Measurements from ENCODE around the gene SYCP2.
A peak's percentile ranks its signal among the peaks of the same experiment; 100 is the strongest.

Gene SYCP2

GRCh38 chr20:59850018-59850641 is 83.3 kb downstream of the SYCP2 start:
- no peak overlapping the region for H3K4me3 ChIP-seq
- no peaks in the 10 kb centered on the region for H3K27me3 ChIP-seq
- H3K4me1 ChIP-seq, result no peaks in the 10 kb centered on the region
- H4K20me1 ChIP-seq, result peaks cover 24% of the 10 kb centered on the region; the same call in 1 of the 2 replicates
- TF ChIP-seq Cebpa-rat (IDR thresholded peaks at IDR 0.05), result no peak
- no peak overlapping the region for H3K9ac ChIP-seq
- no peak overlapping the region for H3K4me2 ChIP-seq
- H3K36me3 ChIP-seq, result peaks cover 81% of the 10 kb centered on the region
- no peak overlapping the region for H3K27ac ChIP-seq
- H3K9me3 ChIP-seq, result peaks cover 18% of the 10 kb centered on the region; the same call in 1 of the 2 replicates

DNA sequence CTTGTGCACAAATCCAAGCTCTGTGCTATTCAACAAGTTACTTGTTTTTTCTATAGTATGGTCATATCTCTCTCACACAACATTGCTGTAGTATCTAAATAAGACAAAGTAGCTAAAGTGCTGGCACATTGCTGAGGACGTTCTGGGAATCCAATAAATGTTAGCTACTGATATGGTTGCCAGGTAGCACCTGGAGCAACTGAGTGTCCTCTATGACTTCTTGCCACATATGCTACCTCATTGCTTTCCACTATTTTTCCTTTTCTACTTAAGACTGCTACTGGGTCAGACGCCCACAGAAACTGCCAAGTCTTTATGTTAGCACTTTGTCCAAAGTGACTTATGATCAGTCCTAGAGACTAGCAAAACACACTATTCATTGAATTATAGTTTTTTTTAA is 85.3 kb downstream of the SYCP2 start:
- H3K9me3 ChIP-seq, result 0 out of 2 replicates have a peak, but pooled peaks cover 3% of the 10 kb centered on the region
- no peak overlapping the region for H3K9ac ChIP-seq
- no peak overlapping the region for H3K27ac ChIP-seq
- no peaks in the 10 kb centered on the region for H3K4me1 ChIP-seq
- no peaks in the 10 kb centered on the region for H3K27me3 ChIP-seq
- no peak for TF ChIP-seq Cebpa-rat (IDR thresholded peaks at IDR 0.05)
- H3K4me3 ChIP-seq, result no peak overlapping the region
- H3K36me3 ChIP-seq, result peaks cover 83% of the 10 kb centered on the region
- peaks cover 40% of the 10 kb centered on the region; the same call in 1 of the 2 replicates for H4K20me1 ChIP-seq
- no peak overlapping the region for H3K4me2 ChIP-seq

GRCh38 chr20:59845472-59845871 is 88.0 kb downstream of the SYCP2 start:
- Histone ChIP-seq H3K27me3 (no peaks in the 10 kb centered on the region), H3K4me2 (no peak overlapping the region), H3K9me3 (no peaks in the 10 kb centered on the region), H3K4me1 (no peaks in the 10 kb centered on the region), H3K4me3 (no peak overlapping the region), H3K9ac (no peak overlapping the region), H3K27ac (no peak overlapping the region), H3K36me3 (peaks cover 84% of the 10 kb centered on the region), H4K20me1 (peaks cover 67% of the 10 kb centered on the region)
- TF ChIP-seq Cebpa-rat (IDR thresholded peaks at IDR 0.05), result no peak

DNA sequence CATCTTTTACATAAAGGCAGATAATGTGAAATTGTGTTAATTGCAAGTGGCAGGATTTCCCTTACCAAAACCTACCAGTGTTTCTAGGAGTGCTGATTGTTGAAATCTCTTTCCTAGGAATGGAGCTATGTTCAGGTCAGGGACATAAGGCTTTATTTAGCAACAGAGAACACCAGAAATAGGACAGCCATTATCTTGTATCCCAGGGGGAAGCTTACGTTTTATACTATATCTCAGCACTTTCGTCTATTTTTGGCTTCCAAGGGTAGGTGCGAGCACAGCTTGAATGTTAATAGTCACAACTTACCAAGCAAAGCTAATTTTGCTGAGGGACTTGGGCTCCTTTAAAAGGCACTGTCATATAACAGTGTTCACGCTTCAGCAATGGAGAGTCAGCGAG is 94.0 kb downstream of the SYCP2 start:
- Histone ChIP-seq H3K4me3 (no peak overlapping the region), H3K9me3 (no peaks in the 10 kb centered on the region), H3K27me3 (no peaks in the 10 kb centered on the region), H3K4me1 (peaks cover 37% of the 10 kb centered on the region), H3K36me3 (peaks cover 97% of the 10 kb centered on the region), H3K4me2 (no peak overlapping the region), H3K9ac (no peak overlapping the region), H3K27ac (no peak overlapping the region), H4K20me1 (peaks cover 100% of the 10 kb centered on the region)
- no peak for TF ChIP-seq Cebpa-rat (IDR thresholded peaks at IDR 0.05)

- H3K27me3 ChIP-seq, result no peaks in the 10 kb centered on the region
- no peak for TF ChIP-seq Cebpa-rat (IDR thresholded peaks at IDR 0.05)
- H3K27ac ChIP-seq, result no peak overlapping the region
- peaks cover 53% of the 10 kb centered on the region for H3K4me1 ChIP-seq
- H3K36me3 ChIP-seq, result peaks cover 99% of the 10 kb centered on the region
- peaks cover 100% of the 10 kb centered on the region for H4K20me1 ChIP-seq
- H3K4me3 ChIP-seq, result no peak overlapping the region
- no peaks in the 10 kb centered on the region for H3K9me3 ChIP-seq
- H3K4me2 ChIP-seq, result peak overlapping the region; percentile 17; the same call in 1 of the 2 replicates
- no peak overlapping the region for H3K9ac ChIP-seq
Measured at GRCh38 chr20:59837623-59838394, 95.6 kb downstream of the SYCP2 start.

DNA sequence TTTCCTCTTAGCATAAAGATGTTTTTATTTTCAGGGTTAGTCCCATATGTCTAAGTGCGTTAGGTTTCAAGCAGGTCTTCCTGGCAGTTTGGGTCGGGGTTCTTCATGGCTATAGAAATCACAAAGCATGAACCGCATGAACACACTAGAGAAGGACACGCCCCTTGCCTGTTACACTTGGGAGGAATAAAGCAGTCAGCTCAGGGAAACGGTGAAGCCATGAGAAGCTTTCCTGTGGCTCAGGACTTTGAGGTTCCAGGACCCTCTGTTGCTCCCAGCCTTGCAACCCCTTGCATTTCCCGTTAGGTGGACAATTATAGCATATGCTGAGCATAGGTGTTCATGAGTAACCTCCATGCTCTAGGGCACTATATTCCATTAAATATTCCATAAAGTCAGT is 96.7 kb downstream of the SYCP2 start:
- H3K27me3 ChIP-seq, result no peaks in the 10 kb centered on the region
- H3K4me1 ChIP-seq, result peaks cover 64% of the 10 kb centered on the region
- no peak overlapping the region for H3K4me3 ChIP-seq
- peaks cover 100% of the 10 kb centered on the region for H4K20me1 ChIP-seq
- no peaks in the 10 kb centered on the region for H3K9me3 ChIP-seq
- H3K9ac ChIP-seq, result peak overlapping the region; percentile 43; the same call in 1 of the 2 replicates
- H3K4me2 ChIP-seq, result peak overlapping the region; percentile 73
- H3K27ac ChIP-seq, result peak overlapping the region; percentile 35; the same call in 1 of the 2 replicates
- no peak for TF ChIP-seq Cebpa-rat (IDR thresholded peaks at IDR 0.05)
- peaks cover 99% of the 10 kb centered on the region for H3K36me3 ChIP-seq

DNA sequence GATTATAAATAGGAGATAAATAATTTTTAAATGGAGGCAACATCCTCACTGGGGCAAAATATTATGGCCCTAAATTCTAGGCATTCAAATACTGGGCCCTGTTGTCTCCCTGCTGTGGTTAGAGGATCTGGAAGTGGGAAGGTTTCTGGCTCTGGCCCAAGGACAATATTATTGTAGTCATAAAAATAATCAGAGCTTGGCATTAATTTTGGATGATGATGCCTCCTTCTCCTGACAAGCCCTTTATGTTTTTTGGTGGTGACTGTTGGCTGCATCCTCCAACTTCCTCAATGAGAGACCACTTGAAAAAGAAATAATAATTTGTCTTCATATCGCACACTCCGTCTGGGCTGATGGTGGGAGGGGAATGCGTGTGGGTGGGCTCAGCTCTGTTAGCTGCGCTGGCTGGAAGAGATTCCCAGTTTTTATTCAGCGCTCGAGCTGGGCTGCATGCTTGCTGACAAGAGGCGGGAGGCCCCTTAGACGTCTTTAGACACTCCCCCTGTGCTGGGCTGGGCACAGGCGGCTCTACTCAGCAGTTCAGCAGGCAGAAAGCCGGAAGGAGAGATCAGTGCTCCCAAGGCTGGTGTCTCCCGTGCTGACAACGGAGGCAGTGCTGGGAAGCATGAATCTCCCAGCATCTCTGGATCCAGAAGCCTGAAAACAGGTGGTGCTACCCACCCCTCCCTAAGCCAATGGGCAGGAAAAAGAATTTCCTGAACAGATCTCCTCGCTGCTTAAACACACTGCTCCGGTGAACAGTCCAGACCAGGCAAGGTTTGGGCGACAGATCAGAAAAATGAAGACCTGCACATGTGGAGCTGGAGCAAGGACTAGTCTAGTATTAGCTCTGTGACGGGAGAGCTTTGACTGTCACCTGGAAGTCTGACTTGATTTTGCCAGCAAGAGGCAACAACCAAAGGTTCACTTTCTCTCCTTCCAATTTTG is 97.7 kb downstream of the SYCP2 start:
- H3K9me3 ChIP-seq, result no peaks in the 10 kb centered on the region
- H3K9ac ChIP-seq, result peak overlapping the region; percentile 43; the same call in 1 of the 2 replicates
- H3K4me1 ChIP-seq, result peaks cover 74% of the 10 kb centered on the region
- H4K20me1 ChIP-seq, result peaks cover 100% of the 10 kb centered on the region
- no peaks in the 10 kb centered on the region for H3K27me3 ChIP-seq
- H3K27ac ChIP-seq, result peak overlapping the region; percentile 35; the same call in 1 of the 2 replicates
- no peak overlapping the region for H3K4me3 ChIP-seq
- H3K36me3 ChIP-seq, result peaks cover 99% of the 10 kb centered on the region
- no peak for TF ChIP-seq Cebpa-rat (IDR thresholded peaks at IDR 0.05)
- H3K4me2 ChIP-seq, result peak overlapping the region; percentile 73

- no peak overlapping the region for H3K9ac ChIP-seq
- no peaks in the 10 kb centered on the region for H3K27me3 ChIP-seq
- H3K9me3 ChIP-seq, result no peaks in the 10 kb centered on the region
- no peak for TF ChIP-seq Cebpa-rat (IDR thresholded peaks at IDR 0.05)
- no peak overlapping the region for H3K4me3 ChIP-seq
- no peak overlapping the region for H3K27ac ChIP-seq
- H3K4me2 ChIP-seq, result peak overlapping the region; percentile 73
- peaks cover 81% of the 10 kb centered on the region for H3K4me1 ChIP-seq
- peaks cover 100% of the 10 kb centered on the region for H4K20me1 ChIP-seq
- H3K36me3 ChIP-seq, result peaks cover 99% of the 10 kb centered on the region
Measured at GRCh38 chr20:59835057-59835447, 98.4 kb downstream of the SYCP2 start.

All from BLaER1 (cell line).